H4 (cell line): Measurements from ENCODE around the gene PEAR1. TPM values are rescaled to one million over a fixed set of nuclear protein-coding genes. Genes with fewer than 3 reads are reported as not detected.

Experiments
- DNase-seq: peaks from one replicate; pipeline ENCODE4 v3.0.0-alpha.2; 2015; ENCODE audit warnings: low spot score
- total RNA-seq: library from RNA; depleted of rRNA; stranded (reverse); fragments of >200 nt; shearing (Covaris generic); gene quantifications from 2 replicates; pipeline ENCODE4 v1.2.3, GENCODE V29; 2014; rRNA removed

Gene PEAR1
- not detected in 2 replicates for total RNA-seq

GRCh38 chr1:156893048-156893953 lies at the start of gene PEAR1:
Gene PEAR1 (plus strand): TSS chr1:156893718. CDS start chr1:156903927, 10,209 bp downstream.
- no peak for DNase-seq

- DNase-seq, result no peak
These were observed 49.4 kb upstream of the PEAR1 start for GRCh38 chr1:156844102-156844501.

GRCh38 chr1:156844638-156845037 lies 48.9 kb upstream of the PEAR1 start:
- no peak for DNase-seq

GRCh38 chr1:156845055-156845952 lies 48.2 kb upstream of the PEAR1 start:
- no peak for DNase-seq

- no peak for DNase-seq
These were observed 47.5 kb upstream of the PEAR1 start for GRCh38 chr1:156845953-156846545.

GRCh38 chr1:156846643-156847042 lies 46.9 kb upstream of the PEAR1 start:
- no peak for DNase-seq

GRCh38 chr1:156847591-156848460 lies 45.7 kb upstream of the PEAR1 start:
- no peak for DNase-seq

- DNase-seq, result no peak
These were observed 44.9 kb upstream of the PEAR1 start for GRCh38 chr1:156848461-156849150.

- no peak for DNase-seq
These were observed 44.4 kb upstream of the PEAR1 start for GRCh38 chr1:156849151-156849496.

GRCh38 chr1:156851779-156852417 lies 41.6 kb upstream of the PEAR1 start:
- no peak for DNase-seq

- DNase-seq, result peak; percentile 33
These were observed 41.1 kb upstream of the PEAR1 start for GRCh38 chr1:156852418-156852874.

- no peak for DNase-seq
These were observed 39.8 kb upstream of the PEAR1 start for GRCh38 chr1:156853761-156854160.

- no peak for DNase-seq
These were observed 38.9 kb upstream of the PEAR1 start for GRCh38 chr1:156854634-156855033.

GRCh38 chr1:156856282-156856785 lies 37.2 kb upstream of the PEAR1 start:
- no peak for DNase-seq

GRCh38 chr1:156857532-156857931 lies 36.0 kb upstream of the PEAR1 start:
- no peak for DNase-seq

- DNase-seq, result no peak
These were observed 35.0 kb upstream of the PEAR1 start for GRCh38 chr1:156858555-156858956.

GRCh38 chr1:156858959-156859522 lies 34.5 kb upstream of the PEAR1 start, which contains the start of gene INSRR:
Gene INSRR (minus strand): TSS chr1:156859117. CDS start chr1:156858621, 496 bp downstream.
- DNase-seq, result no peak

- no peak for DNase-seq
These were observed 33.9 kb upstream of the PEAR1 start for GRCh38 chr1:156859523-156860112.

GRCh38 chr1:156860113-156860627 lies 33.3 kb upstream of the PEAR1 start:
- no peak for DNase-seq
